Caki2 (cell line): Measurements from ENCODE around the gene TPSD1. TPM values are rescaled to one million over a fixed set of nuclear protein-coding genes. Genes with fewer than 3 reads are reported as not detected.
"Not testable (repeated sequence)": the region's sequence is repeated elsewhere in the genome, so short reads cannot be mapped to it uniquely, and the experiment has no call there.

Source experiments
- DNase-seq: peaks from one replicate; pipeline ENCODE4 v3.0.0-alpha.2; 2015; ENCODE audit warnings: low read depth
- in situ Hi-C: cut with HindIII; loops from 2 replicates; pipeline ENCODE4 v1.10.0; 2016; ENCODE audit warnings: low sequenced_read_pairs, low pct_unique_long_range_greater_than_20kb, mixed read lengths
- total RNA-seq: library from RNA; depleted of rRNA; stranded (reverse); fragments of >200 nt; shearing (Covaris generic); gene quantifications from 2 replicates; pipeline ENCODE4 v1.2.3, GENCODE V29; 2014; ENCODE audit warnings: low replicate concordance

Gene TPSD1
- total RNA-seq, 1 experiment from 2014 or later = not detected

GRCh38 chr16:1287982-1288670 is 32.3 kb downstream of the TPSD1 start:
- in situ Hi-C loops = no loop called here

GRCh38 chr16:1288813-1289476 is 33.1 kb downstream of the TPSD1 start:
- DNase-seq = no peak
- in situ Hi-C loops = no loop called here

More at GRCh38 chr16:1287982-1288670, 32.3 kb downstream of the TPSD1 start:
- no peak for DNase-seq

- in situ Hi-C loops = no loop called here
- no peak for DNase-seq
Measured at GRCh38 chr16:1289477-1289866, 33.6 kb downstream of the TPSD1 start.

- DNase-seq = no peak
- in situ Hi-C loops = no loop called here
Measured at GRCh38 chr16:1290063-1290501, 34.2 kb downstream of the TPSD1 start.

- in situ Hi-C loops = no loop called here
- no peak for DNase-seq
Measured at GRCh38 chr16:1290860-1291575, 35.1 kb downstream of the TPSD1 start.

- no peak for DNase-seq
- in situ Hi-C loops = no loop called here
Measured at GRCh38 chr16:1291576-1291974, 35.7 kb downstream of the TPSD1 start.

GRCh38 chr16:1292208-1292607 is 36.3 kb downstream of the TPSD1 start:
- DNase-seq, in situ Hi-C loops: not testable (repeated sequence)

GRCh38 chr16:1292808-1293207 is 36.9 kb downstream of the TPSD1 start:
- in situ Hi-C loops, DNase-seq: not testable (repeated sequence)

- in situ Hi-C loops = no loop called here
- peak; percentile 33 for DNase-seq
Measured at GRCh38 chr16:1293921-1294656, 38.2 kb downstream of the TPSD1 start.

GRCh38 chr16:1295465-1295864 is 39.6 kb downstream of the TPSD1 start:
- DNase-seq = no peak
- in situ Hi-C loops = no loop called here

GRCh38 chr16:1296688-1297017 is 40.8 kb downstream of the TPSD1 start:
- in situ Hi-C loops = not testable (repeated sequence)

GRCh38 chr16:1297018-1297696 is 41.3 kb downstream of the TPSD1 start:
- in situ Hi-C loops = no loop called here
- peak; percentile 98 for DNase-seq

More at GRCh38 chr16:1296688-1297017, 40.8 kb downstream of the TPSD1 start:
- not testable (repeated sequence) for DNase-seq

- DNase-seq = no peak
- in situ Hi-C loops = no loop called here
Measured at GRCh38 chr16:1298406-1298805, 42.5 kb downstream of the TPSD1 start.

GRCh38 chr16:1299012-1299867 is 43.4 kb downstream of the TPSD1 start:
- in situ Hi-C loops = no loop called here
- peak; percentile 73 for DNase-seq

GRCh38 chr16:1299868-1300203 is 44.0 kb downstream of the TPSD1 start:
- in situ Hi-C loops = no loop called here
- no peak for DNase-seq

- in situ Hi-C loops = no loop called here
- DNase-seq = peak; percentile 58
Measured at GRCh38 chr16:1300664-1301476, 45.0 kb downstream of the TPSD1 start.

GRCh38 chr16:1301562-1301961 is 45.7 kb downstream of the TPSD1 start:
- in situ Hi-C loops = no loop called here
- DNase-seq = no peak
